B cell (primary cell): ENCODE measurements around the gene PFDN2. TPM values are rescaled to one million over a fixed set of nuclear protein-coding genes. Genes with fewer than 3 reads are reported as not detected.

Experiments
- ATAC-seq: fragments of 200-7000 bp; cut with Tn5 transposase; one replicate; pipeline ENCODE4 v1.10.0; 2021; ENCODE audit warnings: low read depth, mild to moderate bottlenecking, moderate number of reproducible peaks, moderate library complexity
- CTCF ChIA-PET: fragments of 350-600 bp; sonication (Branson Sonifier 250); formaldehyde crosslinking; loops from one replicate; lab custom pipeline; 2021; ENCODE audit warnings: antibody characterized with exemption, inconsistent platforms; lab: Charles Lee
- POLR2A ChIA-PET: fragments of 350-600 bp; sonication (Branson Sonifier 250); formaldehyde crosslinking; loops from one replicate; lab custom pipeline; 2021; ENCODE audit warnings: antibody characterized with exemption; lab: Charles Lee
- DNase-seq: peaks from one replicate; pipeline ENCODE4 v3.0.0; 2013
- H2AFZ ChIP-seq: 2 replicates; pipeline ENCODE4 v1.6.1; 2012; ENCODE audit warnings: mild to moderate bottlenecking, low read depth, low read length; ENCODE audit not compliant: insufficient read depth, poor library complexity, severe bottlenecking
- H3K27ac ChIP-seq, 2 donors: 1 replicate in 1 of 2; 2 replicates in 1 of 2; pipeline ENCODE4 v1.5.1; 2012 to 2013; ENCODE audit warnings: low read length in 2 of 2, mild to moderate bottlenecking in 2 of 2, moderate library complexity in 1 of 2
- H3K27me3 ChIP-seq, 4 experiments: fragments of 200-600 bp in 1 of 4; sonication (generic) in 1 of 4; replicated peaks in 1 of 4; 1 replicate in 2 of 4; 2 replicates in 2 of 4; pipeline versions ENCODE4 v1.6.1 to v1.7.0; 2013 to 2016; ENCODE audit warnings: low read length in 3 of 4, mild to moderate bottlenecking in 2 of 4, mixed read lengths in 1 of 4, moderate library complexity in 1 of 4; ENCODE audit not compliant: insufficient read depth in 4 of 4, control insufficient read depth in 3 of 4; ENCODE audit errors: control extremely low read depth in 1 of 4
- H3K36me3 ChIP-seq, 2 experiments: replicated peaks in 1 of 2; 1 replicate in 1 of 2; 2 replicates in 1 of 2; pipeline versions ENCODE4 v1.6.1 to v1.7.1; 2013; ENCODE audit warnings: low read length in 1 of 2; ENCODE audit not compliant: insufficient read depth in 2 of 2, control insufficient read depth in 1 of 2; ENCODE audit errors: control extremely low read depth in 1 of 2, extremely low read depth in 1 of 2
- H3K4me1 ChIP-seq, 2 donors: fragments of 200-600 bp in 1 of 2; sonication (generic) in 1 of 2; 1 replicate in 1 of 2; 2 replicates in 1 of 2; pipeline versions ENCODE4 v1.5.1 to v1.6.1; 2013 to 2017; ENCODE audit warnings: low read length in 2 of 2; ENCODE audit not compliant: control insufficient read depth in 2 of 2, insufficient read depth in 2 of 2
- H3K4me2 ChIP-seq: replicated peaks from 2 replicates; pipeline ENCODE3; 2012; ENCODE audit warnings: mild to moderate bottlenecking, low read depth, low read length; ENCODE audit not compliant: poor library complexity, severe bottlenecking
- H3K4me3 ChIP-seq, 5 experiments: fragments of 200-600 bp in 1 of 5; sonication (generic) in 1 of 5; 1 replicate in 3 of 5; 2 replicates in 2 of 5; pipeline versions ENCODE4 v1.5.1 to v1.7.0; 2011 to 2016; ENCODE audit warnings: low read length in 4 of 5, mild to moderate bottlenecking in 4 of 5, low read depth in 2 of 5, control low read depth in 1 of 5, moderate library complexity in 1 of 5; ENCODE audit not compliant: insufficient read depth in 1 of 5; ENCODE audit errors: control extremely low read depth in 1 of 5, extremely low read depth in 1 of 5
- H3K79me2 ChIP-seq: fragments of 200-600 bp; sonication (generic); one replicate; pipeline ENCODE4 v1.6.0; 2016; ENCODE audit warnings: low read length; ENCODE audit not compliant: control insufficient read depth, insufficient read depth
- H3K9ac ChIP-seq: fragments of 200-600 bp; sonication (generic); 2 replicates; pipeline ENCODE4 v1.6.1; 2017; ENCODE audit warnings: mild to moderate bottlenecking, low read length, moderate library complexity
- H3K9me3 ChIP-seq, 3 donors: one replicate each; pipeline versions ENCODE4 v1.6.1 to v1.7.1; 2013; ENCODE audit warnings: low read length in 2 of 3; ENCODE audit not compliant: control insufficient read depth in 2 of 3, insufficient read depth in 1 of 3; ENCODE audit errors: control extremely low read depth in 1 of 3
- H4K20me1 ChIP-seq: 2 replicates; pipeline ENCODE4 v1.6.0; 2012; ENCODE audit warnings: mild to moderate bottlenecking, low read length; ENCODE audit not compliant: insufficient read depth, control insufficient read depth, poor library complexity, severe bottlenecking
- H3K27ac Mint-ChIP-seq: one replicate; pipeline ENCODE4 v1.8.0; 2021; ENCODE audit warnings: mixed read lengths
- H3K27me3 Mint-ChIP-seq: one replicate; pipeline ENCODE4 v1.8.0; 2021; ENCODE audit warnings: mixed read lengths
- H3K4me1 Mint-ChIP-seq: one replicate; pipeline ENCODE4 v1.8.0; 2021; ENCODE audit warnings: mixed read lengths
- H3K4me3 Mint-ChIP-seq: one replicate; pipeline ENCODE4 v1.8.0; 2021; ENCODE audit warnings: mixed read lengths
- H3K9me3 Mint-ChIP-seq: one replicate; pipeline ENCODE4 v1.8.0; 2022; ENCODE audit warnings: mixed read lengths; ENCODE audit not compliant: insufficient read depth
- EZH2 ChIP-seq: IDR thresholded peaks from 2 replicates; pipeline ENCODE4 v1.6.1; 2012; ENCODE audit warnings: borderline replicate concordance, low read depth, mild to moderate bottlenecking, moderate library complexity, low read length; ENCODE audit not compliant: insufficient read depth, poor library complexity, severe bottlenecking
- WGBS: methylation state at CpG from one replicate; pipeline ENCODE4 v1.1.5; 2013; ENCODE audit warnings: missing lambda C conversion rate; ENCODE audit not compliant: insufficient coverage; 5-methylcytosine and 5-hydroxymethylcytosine counted together
- intact Hi-C: fragments of 100-400 bp; cut with micrococcal nuclease; formaldehyde crosslinking; loops from one replicate; pipeline ENCODE4 v1.10.0; 2022
- polyA plus RNA-seq: library from polyadenylated mRNA; depleted of rRNA; stranded (reverse); fragments of >200 nt; gene quantifications from 2 replicates; pipeline ENCODE4 v1.2.3, GENCODE V29; 2012
- total RNA-seq, 2 donors: library from RNA; stranded (reverse); fragments of 120-200 nt in 1 of 2; gene quantifications; 1 replicate in 1 of 2; 2 replicates in 1 of 2; pipeline versions ENCODE4 v1.2.3 to v1.2.4, GENCODE V29; 2013 to 2022
- TF ChIP-seq, protein P1 (sequence below): fragments of 200-600 bp; IDR thresholded peaks from one replicate; pipeline ENCODE4 v1.8.0; 2022; ENCODE audit warnings: antibody characterized with exemption, mild to moderate bottlenecking

Gene PFDN2
- total and polyA plus RNA-seq, 2 donors (not counting 1 experiment from before 2014, with no cell fraction given) = 29.9 to 43.2 TPM

DNA sequence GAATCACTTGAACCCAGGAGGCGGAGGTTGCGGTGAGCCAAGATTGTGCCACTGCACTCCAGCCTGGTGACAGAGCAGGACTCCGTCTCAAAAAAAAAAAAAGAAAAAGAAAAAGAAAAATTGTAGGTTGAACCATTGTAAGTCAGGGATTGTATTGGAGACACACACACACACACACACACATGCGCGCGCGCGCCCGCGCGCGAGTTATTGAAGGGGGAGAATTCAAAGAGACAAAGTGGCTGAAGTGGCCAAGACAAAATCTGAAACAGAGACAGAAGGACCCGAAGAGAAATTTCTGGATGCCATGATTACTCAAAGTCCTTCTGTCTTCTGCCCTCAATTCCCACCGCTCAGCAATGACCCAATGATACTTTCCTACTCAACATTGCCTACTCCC lies 23.4 kb downstream of the PFDN2 start:
- ATAC-seq (no peak), DNase-seq (no peak)
- Histone ChIP-seq H3K79me2 (no peaks in the 10 kb centered on the region), H3K4me3 (no peak overlapping the region), H4K20me1 (no peaks in the 10 kb centered on the region), H3K27ac (no peak overlapping the region), H3K36me3 (peaks cover 0 to 3% of the 10 kb centered on the region in 2 experiments), H3K4me2 (no peak overlapping the region), H2AFZ (no peak overlapping the region), H3K9me3 (no peaks in the 10 kb centered on the region), H3K27me3 (no peaks in the 10 kb centered on the region), H3K9ac (no peak overlapping the region), H3K4me1 (peaks cover 16 to 31% of the 10 kb centered on the region in 2 donors)
- H3K9me3 Mint-ChIP-seq = no peaks in the 10 kb centered on the region
- ChIA-PET POLR2A (interaction anchor here (0.5 to 0.8 kb wide), 2 partner anchors 36 to 45 kb away, joined by 4 to 7 read pairs; no protein-coding TSS in a partner anchor), CTCF (interaction anchor here (1.0 to 8.7 kb wide), 3 partner anchors 23 to 97 kb away, joined by 3 to 142 read pairs (median 6); partner anchors contain the start of gene ARHGAP30)
- no peak overlapping the region for H3K27ac Mint-ChIP-seq
- no peak overlapping the region for H3K4me3 Mint-ChIP-seq
- H3K4me1 Mint-ChIP-seq = peaks cover 32% of the 10 kb centered on the region
- no peaks in the 10 kb centered on the region for H3K27me3 Mint-ChIP-seq
- WGBS = 96% methylated on average over 2 of the region's 14 CpGs
- intact Hi-C loops = loop anchor here (10.0 kb wide), 1 partner anchor 290 kb away; no protein-coding TSS in a partner anchor
- TF ChIP-seq, protein P1, sequence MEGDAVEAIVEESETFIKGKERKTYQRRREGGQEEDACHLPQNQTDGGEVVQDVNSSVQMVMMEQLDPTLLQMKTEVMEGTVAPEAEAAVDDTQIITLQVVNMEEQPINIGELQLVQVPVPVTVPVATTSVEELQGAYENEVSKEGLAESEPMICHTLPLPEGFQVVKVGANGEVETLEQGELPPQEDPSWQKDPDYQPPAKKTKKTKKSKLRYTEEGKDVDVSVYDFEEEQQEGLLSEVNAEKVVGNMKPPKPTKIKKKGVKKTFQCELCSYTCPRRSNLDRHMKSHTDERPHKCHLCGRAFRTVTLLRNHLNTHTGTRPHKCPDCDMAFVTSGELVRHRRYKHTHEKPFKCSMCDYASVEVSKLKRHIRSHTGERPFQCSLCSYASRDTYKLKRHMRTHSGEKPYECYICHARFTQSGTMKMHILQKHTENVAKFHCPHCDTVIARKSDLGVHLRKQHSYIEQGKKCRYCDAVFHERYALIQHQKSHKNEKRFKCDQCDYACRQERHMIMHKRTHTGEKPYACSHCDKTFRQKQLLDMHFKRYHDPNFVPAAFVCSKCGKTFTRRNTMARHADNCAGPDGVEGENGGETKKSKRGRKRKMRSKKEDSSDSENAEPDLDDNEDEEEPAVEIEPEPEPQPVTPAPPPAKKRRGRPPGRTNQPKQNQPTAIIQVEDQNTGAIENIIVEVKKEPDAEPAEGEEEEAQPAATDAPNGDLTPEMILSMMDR = no peak

DNA sequence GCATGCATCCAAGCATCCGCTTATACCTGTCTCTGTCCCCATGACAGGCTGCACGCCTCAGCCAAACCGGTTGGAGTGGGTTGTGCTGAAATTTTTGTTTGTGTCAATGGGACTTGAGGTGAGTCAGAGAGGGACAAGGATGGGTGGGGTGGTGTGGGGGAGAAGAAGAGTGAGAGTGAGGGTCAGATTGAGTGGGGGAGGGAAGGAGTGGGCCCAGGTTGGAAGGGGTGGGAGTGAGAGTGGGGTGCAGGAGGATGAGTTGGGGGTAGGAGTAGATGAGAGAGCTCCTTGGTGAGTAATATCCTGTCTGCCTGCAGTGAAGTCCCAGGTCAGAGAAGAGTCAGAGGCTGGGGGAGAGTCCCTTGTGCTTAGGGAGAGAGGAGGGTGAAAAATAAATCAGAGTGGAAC lies 25.2 kb downstream of the PFDN2 start:
- Histone ChIP-seq H2AFZ (no peak overlapping the region), H3K9ac (no peak overlapping the region), H3K27me3 (no peaks in the 10 kb centered on the region), H3K79me2 (no peaks in the 10 kb centered on the region), H3K4me2 (no peak overlapping the region), H4K20me1 (no peaks in the 10 kb centered on the region), H3K4me3 (no peak overlapping the region), H3K27ac (no peak overlapping the region), H3K36me3 (no peaks in the 10 kb centered on the region), H3K9me3 (no peaks in the 10 kb centered on the region), H3K4me1 (peaks cover 9 to 19% of the 10 kb centered on the region in 2 donors)
- TF ChIP-seq, protein P1 = no peak
- TF ChIP-seq EZH2 = no peak
- intact Hi-C loops = loop anchor here (10.0 kb wide), 1 partner anchor 292 kb away; no protein-coding TSS in a partner anchor
- no peak for DNase-seq
- WGBS = 94% methylated on average over 3 of the region's 3 CpGs
- no peak for ATAC-seq
- ChIA-PET POLR2A (no interaction called here), CTCF (interaction anchor here (8.7 kb wide), 1 partner anchor 22 kb away, joined by 142 read pairs; the partner anchor contains the start of gene ARHGAP30)
- no peak overlapping the region for H3K4me3 Mint-ChIP-seq
- H3K9me3 Mint-ChIP-seq = no peaks in the 10 kb centered on the region
- H3K4me1 Mint-ChIP-seq = peaks cover 20% of the 10 kb centered on the region
- H3K27ac Mint-ChIP-seq = no peak overlapping the region
- no peaks in the 10 kb centered on the region for H3K27me3 Mint-ChIP-seq
